T-helper 1 cell (primary cell): ENCODE results near the gene LHX2.
A peak's percentile ranks its signal among the peaks of the same experiment; 100 is the strongest.

Experiments used
- DNase-seq, 5 donors: peaks; one replicate each; pipeline ENCODE4 v3.0.0-alpha.2; 2012 to 2020

Gene LHX2

GRCh38 chr9:124035001-124035650 lies 23.6 kb downstream of the LHX2 start:
- DNase-seq = no peak

DNA sequence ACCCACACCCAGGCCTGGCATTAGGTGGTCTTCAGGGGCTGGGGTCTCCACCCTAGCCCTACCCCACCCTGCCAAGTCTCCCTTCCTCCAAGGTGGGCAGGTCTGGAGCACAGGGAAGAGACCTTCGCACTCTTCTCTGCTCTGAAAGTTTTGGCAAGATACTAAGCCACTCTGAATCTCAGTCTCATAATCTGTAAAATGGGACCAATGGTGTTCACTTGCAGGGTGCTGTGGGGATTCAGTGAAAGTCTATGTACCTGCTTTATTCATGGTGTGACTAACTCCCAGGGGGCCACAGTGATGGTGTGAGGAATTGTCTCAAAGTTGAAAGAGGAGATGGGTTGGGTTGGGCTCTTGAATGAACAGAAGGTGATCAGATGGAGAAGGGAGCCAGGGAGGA lies 25.0 kb downstream of the LHX2 start:
- no peak for DNase-seq

GRCh38 chr9:124037790-124038189 lies 26.2 kb downstream of the LHX2 start:
- no peak for DNase-seq

GRCh38 chr9:124038239-124038638 lies 26.7 kb downstream of the LHX2 start:
- no peak for DNase-seq

DNA sequence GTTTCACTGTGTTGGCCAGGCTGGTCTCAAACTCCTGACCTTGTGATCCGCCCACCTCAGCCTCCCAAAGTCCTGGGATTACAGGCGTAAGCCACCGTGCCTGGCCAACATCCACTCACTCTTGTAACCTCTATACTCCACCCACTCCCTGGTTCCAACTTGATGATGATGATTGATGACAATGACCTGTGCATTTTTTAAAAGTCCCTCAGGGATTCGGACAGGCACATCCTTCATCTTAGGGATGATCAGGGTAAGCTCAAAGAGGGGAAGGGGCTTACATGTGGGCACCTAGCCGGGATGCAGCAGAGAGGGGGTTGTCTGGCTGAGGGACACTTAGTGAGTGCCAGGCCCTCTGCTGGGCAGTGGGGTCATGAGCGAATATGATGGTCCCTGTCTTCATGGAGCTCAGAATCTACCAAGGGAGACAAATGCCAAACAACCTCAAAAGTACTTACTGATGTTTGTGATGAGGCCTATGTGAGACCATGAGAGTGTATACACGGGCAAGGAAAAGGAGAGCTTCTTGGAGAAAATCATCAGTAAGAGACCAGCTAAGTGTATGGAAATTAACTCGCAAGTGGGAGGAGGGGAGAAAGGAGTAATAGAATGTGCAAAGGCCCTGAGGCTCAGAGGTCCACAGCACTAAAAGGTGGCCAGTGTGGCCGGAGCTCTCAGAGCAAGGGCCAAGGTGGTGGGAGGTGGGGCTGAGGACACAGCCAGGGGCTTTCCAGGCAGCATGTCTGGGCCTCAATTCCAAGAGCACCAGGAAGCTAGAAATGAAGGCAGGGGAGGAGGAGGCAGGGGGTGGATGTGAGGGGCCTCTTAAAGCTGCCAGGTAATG lies 27.4 kb downstream of the LHX2 start:
- DNase-seq = no peak

- no peak for DNase-seq
Observed at GRCh38 chr9:124040186-124040931, 28.8 kb downstream of the LHX2 start.

GRCh38 chr9:124040935-124041816 lies 29.6 kb downstream of the LHX2 start:
- DNase-seq = peak in 2 of 5 donors; percentile 7 to 26

DNA sequence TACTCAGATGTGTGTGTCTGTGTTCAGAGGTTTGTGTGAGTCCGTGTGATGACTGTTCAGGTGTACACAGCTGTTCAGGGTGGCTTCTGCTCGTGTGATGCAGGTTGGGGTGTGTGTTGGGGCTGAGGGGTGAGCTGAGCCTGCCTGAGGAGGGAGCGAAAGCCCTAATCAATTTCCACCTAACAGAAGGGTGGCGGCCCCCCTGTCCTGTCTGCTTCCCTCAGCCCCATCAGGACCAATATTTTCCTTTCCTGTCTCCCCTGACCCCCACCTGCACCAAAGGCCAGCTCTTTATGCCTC lies 30.2 kb downstream of the LHX2 start:
- no peak for DNase-seq

DNA sequence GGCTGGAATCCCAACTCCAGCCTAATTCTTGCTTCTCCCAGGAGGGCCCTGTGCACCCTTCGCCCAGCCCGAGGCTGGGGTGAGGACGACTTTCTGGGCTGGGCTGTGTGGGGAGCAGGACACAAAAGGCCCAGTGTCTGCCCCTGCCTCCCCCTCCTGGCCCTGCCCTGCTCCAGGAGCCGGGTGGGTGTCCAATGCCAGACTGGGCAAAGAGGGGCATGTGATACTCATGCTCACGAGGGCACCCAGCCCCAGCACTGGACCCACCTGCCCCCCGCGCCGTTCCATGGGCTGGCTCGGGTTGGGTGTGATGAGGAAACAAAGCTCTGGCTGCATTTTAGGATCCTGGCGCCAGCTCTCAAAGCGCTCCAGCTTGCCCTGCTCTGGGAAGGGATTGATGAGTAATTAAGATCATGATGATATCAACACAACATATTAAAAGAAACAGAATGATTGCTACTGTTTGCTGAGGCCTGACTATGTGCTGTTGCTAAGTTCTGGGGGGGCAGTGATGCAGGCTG lies 30.7 kb downstream of the LHX2 start:
- no peak for DNase-seq

DNA sequence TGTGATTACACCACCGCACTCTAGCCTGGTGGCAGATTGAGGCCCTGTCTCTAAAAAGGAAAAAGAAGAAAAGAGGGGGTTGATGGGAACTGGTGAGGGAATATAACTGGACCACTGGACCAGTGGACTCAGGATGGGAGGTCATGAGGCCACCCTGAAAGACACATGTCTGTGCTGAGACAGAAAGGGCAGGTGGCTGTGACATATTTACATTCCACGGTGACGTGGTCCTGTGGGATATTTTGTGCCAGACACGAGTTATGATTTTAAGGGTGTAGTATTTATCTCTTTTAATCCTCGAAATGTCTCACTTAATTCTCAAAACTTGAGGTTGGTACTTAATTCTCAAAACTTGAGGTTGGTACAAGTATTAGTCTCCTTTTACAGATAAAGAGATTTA lies 32.9 kb downstream of the LHX2 start:
- no peak for DNase-seq

DNA sequence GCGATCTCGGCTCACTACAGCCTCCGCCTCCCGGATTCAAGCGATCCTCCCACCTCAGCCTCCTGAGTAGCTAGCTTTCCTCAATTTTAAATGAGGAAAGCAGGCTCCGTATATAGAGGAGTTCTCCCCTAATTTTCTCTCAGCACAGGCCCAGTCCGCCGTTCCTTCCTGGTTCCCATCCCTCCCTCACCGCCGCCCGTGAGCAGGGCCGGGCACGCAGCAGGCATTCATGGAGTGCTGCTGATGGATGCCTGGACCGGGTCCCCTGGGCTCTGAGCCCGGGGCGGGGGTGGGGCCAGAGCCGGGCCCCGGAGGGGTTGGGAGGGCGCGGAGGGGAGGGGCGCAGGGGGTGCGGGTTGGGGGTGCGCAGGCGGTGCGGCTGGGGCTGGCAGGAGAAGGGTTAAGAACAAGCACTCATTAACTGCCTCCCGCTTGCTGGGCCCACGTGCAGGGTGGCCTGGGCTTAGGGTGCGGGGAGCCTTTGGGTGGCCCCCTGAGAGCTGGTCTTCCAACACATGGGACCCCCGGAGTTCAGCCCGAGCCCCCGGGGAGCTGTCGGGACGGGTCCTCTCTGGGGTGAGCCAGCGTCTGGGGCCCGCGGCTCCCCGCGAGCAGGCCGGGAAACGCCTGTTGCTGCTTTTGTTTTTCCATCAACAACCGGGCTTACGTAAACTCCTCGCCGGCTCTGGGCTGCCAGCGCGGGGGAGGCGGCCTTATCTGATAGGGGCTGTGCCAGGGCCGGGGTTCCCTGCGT lies 33.7 kb downstream of the LHX2 start:
- no peak for DNase-seq

GRCh38 chr9:124045830-124046177 lies 34.2 kb downstream of the LHX2 start:
- DNase-seq = no peak

- no peak for DNase-seq
Observed at GRCh38 chr9:124046189-124046588, 34.6 kb downstream of the LHX2 start.

DNA sequence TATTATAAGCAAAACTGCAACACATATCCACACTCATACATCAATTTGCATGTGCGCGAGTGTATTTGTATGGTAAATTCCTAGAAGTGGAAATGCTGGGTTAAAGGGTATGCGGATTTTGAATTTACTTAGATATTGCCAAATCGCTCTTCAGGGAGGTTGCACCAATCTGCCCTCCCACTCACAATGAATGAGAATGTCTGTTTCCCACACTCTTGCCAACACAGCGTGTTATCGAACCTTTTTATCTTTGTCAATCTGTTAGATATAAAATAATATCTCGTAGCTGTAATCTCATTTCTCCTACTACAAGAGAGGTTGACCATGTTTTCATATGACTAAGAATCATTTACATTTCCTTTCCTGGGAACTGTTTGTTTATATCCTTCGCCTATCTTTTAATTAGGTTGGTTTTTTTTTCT lies 35.7 kb downstream of the LHX2 start:
- no peak for DNase-seq

- no peak for DNase-seq
Observed at GRCh38 chr9:124050955-124051354, 39.4 kb downstream of the LHX2 start.

- no peak for DNase-seq
Observed at GRCh38 chr9:124052401-124052800, 40.8 kb downstream of the LHX2 start.

DNA sequence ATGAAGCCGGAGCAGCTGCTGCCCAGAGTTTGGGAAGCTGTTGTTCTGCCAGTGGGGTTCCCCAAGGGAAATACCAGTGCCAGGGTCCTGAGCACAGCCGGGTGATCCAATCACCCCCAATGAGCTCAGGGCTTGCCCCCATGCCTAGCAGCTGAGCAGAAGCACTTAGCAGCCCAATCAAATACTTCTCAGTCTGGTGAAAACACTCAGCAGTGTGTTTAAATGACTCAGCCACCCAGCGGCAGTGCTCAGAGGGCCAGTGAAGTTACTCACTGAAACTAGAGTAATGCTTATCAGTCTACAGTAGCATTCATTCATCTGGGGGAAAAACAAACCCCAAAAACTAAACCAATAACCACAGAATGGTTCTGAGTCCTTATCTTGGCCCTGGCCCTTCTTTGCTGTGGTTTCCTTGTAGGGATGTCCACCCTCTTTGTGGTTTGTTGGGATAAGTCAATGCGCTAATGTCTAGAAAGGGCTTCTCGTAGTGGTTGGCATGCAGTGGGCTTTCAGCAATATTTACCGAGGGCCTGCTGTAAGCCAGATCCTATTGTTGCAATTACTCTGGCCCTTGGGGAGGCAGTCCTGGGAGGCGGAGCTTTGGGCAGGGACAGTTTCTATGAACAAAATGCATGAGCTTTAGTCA lies 43.1 kb downstream of the LHX2 start:
- DNase-seq = peak in 1 of 5 donors; percentile 25

DNA sequence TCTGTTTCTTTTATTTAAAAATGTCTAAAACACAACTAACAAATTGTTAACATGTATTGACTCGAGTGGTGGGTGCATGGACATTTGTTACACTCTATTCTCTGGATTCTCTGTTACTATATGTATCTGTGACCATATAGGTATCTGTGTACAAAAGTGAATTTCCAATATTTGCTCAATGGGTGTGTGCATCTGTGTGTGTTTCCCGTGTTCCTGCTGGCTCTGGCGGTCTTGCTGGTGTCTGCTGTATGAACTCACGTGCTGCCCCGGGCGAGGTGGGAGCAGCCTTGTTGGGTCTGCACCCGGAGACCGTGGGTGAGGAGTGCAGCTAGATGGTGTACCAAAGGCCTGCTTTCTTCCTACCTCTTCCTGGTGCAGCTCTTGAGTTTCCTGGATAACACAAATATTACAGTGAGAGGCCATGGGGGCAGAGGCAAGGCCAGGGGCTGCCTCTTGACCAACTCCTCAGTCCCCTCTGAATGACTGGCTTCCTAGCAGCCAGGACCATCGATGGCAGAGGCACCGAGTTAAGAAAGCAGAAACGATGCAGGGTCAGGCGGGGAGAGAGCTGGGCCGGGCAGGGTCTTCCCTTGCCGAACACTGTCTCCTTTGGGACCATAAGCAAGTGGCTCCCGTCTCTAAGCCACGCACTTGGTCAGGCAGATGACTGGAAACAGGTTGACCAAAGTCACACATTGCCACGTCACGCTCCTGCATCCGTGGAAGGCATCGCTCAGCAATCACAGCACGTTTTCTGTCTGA lies 49.5 kb downstream of the LHX2 start:
- no peak for DNase-seq

DNA sequence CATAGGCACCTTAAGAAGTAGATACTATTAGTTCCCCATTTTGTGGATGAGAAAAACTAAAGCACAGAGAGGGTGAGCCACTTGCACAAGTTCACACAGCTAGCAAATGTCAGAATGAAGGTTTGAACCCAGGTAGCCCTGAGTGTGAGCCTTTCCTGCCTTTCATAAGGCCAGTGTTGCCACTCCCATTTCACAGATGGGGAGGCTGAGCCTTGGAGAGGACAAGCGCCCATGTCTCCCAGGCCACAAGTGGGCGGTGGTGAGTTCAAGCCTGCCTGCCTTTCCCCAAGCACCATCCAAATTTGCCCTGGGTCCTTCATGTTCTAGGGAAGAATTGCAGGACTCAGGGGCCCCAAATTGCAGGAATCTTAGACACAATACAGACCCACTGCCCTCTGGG lies 50.6 kb downstream of the LHX2 start:
- DNase-seq = no peak

DNA sequence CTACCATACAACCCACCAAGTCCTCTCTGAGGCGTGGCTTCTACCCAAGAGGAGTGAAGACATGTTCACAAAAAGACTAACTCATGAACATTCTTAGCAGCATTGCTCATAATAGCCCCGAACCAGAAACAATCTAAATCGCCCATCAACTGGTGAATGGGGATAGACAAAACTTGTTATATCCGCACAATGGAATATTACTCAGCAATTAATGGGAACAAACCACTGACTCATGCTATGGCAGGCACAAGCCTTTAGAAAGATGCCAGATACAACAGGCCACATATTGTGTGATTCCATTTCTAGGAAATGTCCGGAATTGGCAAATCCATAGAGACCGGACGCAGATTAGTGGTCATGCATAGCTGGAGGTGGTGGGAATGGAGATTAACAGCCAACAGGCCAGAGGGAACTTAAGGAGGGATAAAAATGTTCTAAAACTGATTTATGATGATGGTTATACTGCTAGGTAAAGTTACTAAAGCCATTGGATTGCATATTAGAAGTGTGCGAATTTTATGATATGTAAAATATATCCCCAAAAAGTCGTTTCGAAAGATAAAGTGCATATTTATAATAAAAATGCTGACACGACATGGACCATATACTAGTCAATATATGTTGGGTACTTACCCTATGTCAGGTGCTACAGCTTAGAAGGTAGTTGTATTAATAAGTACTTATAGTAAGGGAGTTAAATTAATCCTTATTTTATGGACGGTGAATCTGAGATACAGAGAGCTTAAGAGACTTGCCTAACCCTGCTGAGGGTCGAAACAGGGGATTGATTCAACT lies 55.4 kb downstream of the LHX2 start:
- DNase-seq = no peak
